Breast epithelium (tissue), 3 donors: ENCODE data around the gene TMEM107.

Source experiments
- POLR2A ChIP-seq: fragments of 450-650 bp; IDR thresholded peaks from one replicate; pipeline ENCODE4 v1.6.1; 2016; ENCODE audit warnings: antibody characterized with exemption, mild to moderate bottlenecking, moderate library complexity
- POLR2AphosphoS5 ChIP-seq, 3 donors: sonication (generic); formaldehyde crosslinking; IDR thresholded peaks; one replicate each; pipeline ENCODE4 v1.6.1; 2017; ENCODE audit warnings: antibody characterized with exemption in 3 of 3
- TF ChIP-seq, protein P1 (sequence below), 3 donors: fragments of 450-650 bp; IDR thresholded peaks; one replicate each; pipeline ENCODE4 v1.5.1; 2016 to 2017; ENCODE audit warnings: antibody characterized with exemption in 3 of 3, mild to moderate bottlenecking in 3 of 3, moderate library complexity in 3 of 3

DNA sequence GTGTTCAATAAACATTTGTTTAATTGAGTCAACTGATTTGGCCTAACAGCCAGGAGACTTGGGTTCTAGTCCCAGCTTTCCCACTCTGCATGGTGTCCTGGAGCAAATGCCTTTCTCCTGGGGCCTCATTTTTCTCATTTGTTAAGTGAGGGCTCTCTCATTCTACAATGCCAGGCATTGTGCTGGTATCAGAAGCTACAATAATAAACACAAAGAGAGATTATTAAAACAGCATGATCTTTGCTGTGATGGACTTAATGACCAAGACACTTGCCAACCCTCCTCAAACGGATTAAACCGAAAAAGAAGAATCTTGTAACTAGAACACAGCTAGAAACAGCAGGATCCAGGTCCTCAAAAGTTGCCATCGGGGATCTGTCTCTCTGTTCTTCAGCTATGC, 8.7 kb downstream of the TMEM107 start:
- TF ChIP-seq, protein P1, sequence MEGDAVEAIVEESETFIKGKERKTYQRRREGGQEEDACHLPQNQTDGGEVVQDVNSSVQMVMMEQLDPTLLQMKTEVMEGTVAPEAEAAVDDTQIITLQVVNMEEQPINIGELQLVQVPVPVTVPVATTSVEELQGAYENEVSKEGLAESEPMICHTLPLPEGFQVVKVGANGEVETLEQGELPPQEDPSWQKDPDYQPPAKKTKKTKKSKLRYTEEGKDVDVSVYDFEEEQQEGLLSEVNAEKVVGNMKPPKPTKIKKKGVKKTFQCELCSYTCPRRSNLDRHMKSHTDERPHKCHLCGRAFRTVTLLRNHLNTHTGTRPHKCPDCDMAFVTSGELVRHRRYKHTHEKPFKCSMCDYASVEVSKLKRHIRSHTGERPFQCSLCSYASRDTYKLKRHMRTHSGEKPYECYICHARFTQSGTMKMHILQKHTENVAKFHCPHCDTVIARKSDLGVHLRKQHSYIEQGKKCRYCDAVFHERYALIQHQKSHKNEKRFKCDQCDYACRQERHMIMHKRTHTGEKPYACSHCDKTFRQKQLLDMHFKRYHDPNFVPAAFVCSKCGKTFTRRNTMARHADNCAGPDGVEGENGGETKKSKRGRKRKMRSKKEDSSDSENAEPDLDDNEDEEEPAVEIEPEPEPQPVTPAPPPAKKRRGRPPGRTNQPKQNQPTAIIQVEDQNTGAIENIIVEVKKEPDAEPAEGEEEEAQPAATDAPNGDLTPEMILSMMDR (IDR thresholded peaks at IDR 0.05): no peak
- TF ChIP-seq POLR2AphosphoS5 (IDR thresholded peaks at IDR 0.05) (no peak), POLR2A (no peak)
